GM18870 (cell line): ENCODE results near the gene KLC4.
"Not testable (repeated sequence)": the region's sequence is repeated elsewhere in the genome, so short reads cannot be mapped to it uniquely, and the experiment has no call there.

Experiments used
- ATAC-seq: cut with Tn5 transposase; IDR thresholded peaks from one replicate; pipeline ENCODE4 v1.9.1; 2021; ENCODE audit warnings: moderate library complexity; ENCODE audit not compliant: unreplicated experiment

Gene KLC4

GRCh38 chr6:43060755-43061633 lies 1.6 kb downstream of the KLC4 start:
- ATAC-seq = no peak

- no peak for ATAC-seq
These were observed 2.4 kb downstream of the KLC4 start for GRCh38 chr6:43061861-43062260.

- no peak for ATAC-seq
These were observed 3.4 kb downstream of the KLC4 start for GRCh38 chr6:43062818-43063217.

GRCh38 chr6:43070028-43070632 lies 10.7 kb downstream of the KLC4 start:
- ATAC-seq = no peak

- ATAC-seq = no peak
These were observed 15.6 kb downstream of the KLC4 start for GRCh38 chr6:43074847-43075669.

GRCh38 chr6:43075670-43076463 lies 16.4 kb downstream of the KLC4 start, which contains the start of gene PTK7:
PTK7 (plus strand) TSS chr6:43076314; CDS start chr6:43076489, 175 bp downstream.
- ATAC-seq = no peak

- no peak for ATAC-seq
These were observed 17.3 kb downstream of the KLC4 start for GRCh38 chr6:43076464-43077332.

GRCh38 chr6:43077333-43077809 lies 17.9 kb downstream of the KLC4 start:
- no peak for ATAC-seq

GRCh38 chr6:43077981-43078511 lies 18.6 kb downstream of the KLC4 start:
- no peak for ATAC-seq

GRCh38 chr6:43078691-43079090 lies 19.3 kb downstream of the KLC4 start:
- no peak for ATAC-seq

- ATAC-seq = no peak
These were observed 21.6 kb downstream of the KLC4 start for GRCh38 chr6:43081043-43081442.

- not testable (repeated sequence) for ATAC-seq
These were observed 22.5 kb downstream of the KLC4 start for GRCh38 chr6:43081922-43082321.

- no peak for ATAC-seq
These were observed 23.6 kb downstream of the KLC4 start for GRCh38 chr6:43082806-43083655.

- no peak for ATAC-seq
These were observed 26.7 kb downstream of the KLC4 start for GRCh38 chr6:43086022-43086658.

GRCh38 chr6:43088654-43089056 lies 29.2 kb downstream of the KLC4 start:
- no peak for ATAC-seq

GRCh38 chr6:43089467-43089866 lies 30.0 kb downstream of the KLC4 start:
- ATAC-seq = no peak

GRCh38 chr6:43089874-43090558 lies 30.6 kb downstream of the KLC4 start:
- no peak for ATAC-seq
